Pancreas (tissue), 10 donors: Measurements from ENCODE around the gene TTC23. TPM values are rescaled to one million over a fixed set of nuclear protein-coding genes. Genes with fewer than 3 reads are reported as not detected.
A peak's percentile ranks its signal among the peaks of the same experiment; 100 is the strongest.

ENCODE experiments used
- ATAC-seq, 4 donors: fragments of 200-7000 bp; cut with Tn5 transposase; one replicate each; pipeline versions ENCODE4 v1.8.0 to v1.9.1; 2020; ENCODE audit warnings: mild to moderate bottlenecking in 4 of 4, moderate library complexity in 4 of 4
- DNase-seq, 6 donors: peaks; one replicate each; pipeline ENCODE4 v3.0.0-alpha.2; 2020
- FAIRE-seq: peaks from 2 replicates; lab custom pipeline; 2012; peaks lifted over from hg19 to GRCh38; lab: Jason Lieb, UNC
- H3K27ac ChIP-seq, 4 donors: fragments of 200-600 bp; sonication (generic); 1 replicate in 3 of 4; 2 replicates in 1 of 4; pipeline versions ENCODE4 v1.5.0 to v1.8.0; 2020
- H3K27me3 ChIP-seq, 4 donors: fragments of 200-600 bp; one replicate each; pipeline ENCODE4 v1.8.0; 2021
- H3K36me3 ChIP-seq, 3 donors: fragments of 200-600 bp; sonication (generic) in 1 of 3; one replicate each; pipeline versions ENCODE4 v1.5.0 to v1.8.0; 2020 to 2021
- H3K4me1 ChIP-seq, 3 donors: fragments of 200-600 bp; one replicate each; pipeline ENCODE4 v1.8.0; 2021
- H3K4me3 ChIP-seq, 4 donors: fragments of 200-600 bp; sonication (generic) in 2 of 4; one replicate each; pipeline versions ENCODE4 v1.5.0 to v1.8.0; 2020 to 2021
- H3K9me3 ChIP-seq, 4 donors: fragments of 200-600 bp; one replicate each; pipeline ENCODE4 v1.8.0; 2021
- CTCF ChIP-seq, 4 donors: fragments of 200-600 bp; sonication (generic) in 3 of 4; IDR thresholded peaks; one replicate each; pipeline versions ENCODE4 v1.5.0 to v1.8.0; 2021; ENCODE audit warnings: antibody characterized with exemption in 4 of 4
- WGBS, 2 donors: extraction: QIAGEN DNeasy Blood & Tissue Kit; methylation state at CpG; one replicate each; pipeline ENCODE4 v1.1.7; 2013; 5-methylcytosine and 5-hydroxymethylcytosine counted together
- intact Hi-C, 3 donors: fragments of 100-400 bp; cut with DNase I; formaldehyde crosslinking; loops; one replicate each; pipeline versions ENCODE4 v1.11.1 to v1.14.2; 2022
- polyA plus RNA-seq, 2 donors: library from polyadenylated mRNA; stranded (reverse); fragments of 200-250 nt; gene quantifications; one replicate each; pipeline ENCODE4 v1.2.3, GENCODE V29; 2013
- total RNA-seq, 6 donors: library from RNA; stranded (reverse); fragmentation: NEBNext Ultra II Directional in 4 of 6; extraction: Animal tissue kit (Norgen Biotek cat#: 25700) in 4 of 6; gene quantifications; one replicate each; pipeline versions ENCODE4 v1.2.1 to v1.2.4, GENCODE V29; 2021 to 2023
- donor health status: healthy with polysubstance abuse.
- donor health status: DM: no; HTN: no; CAD: no; lungs with moderate emphysema.
- donor health status: DM: no; HTN: no; CAD: no.
- donor health status: control.
- donor health status: control.
- donor health status: Bipolar disorder and iron deficiency.
- donor health status: DM: yes; HTN: yes; CAD: no.
- donor health status: DM: no; HTN: no; CAD: no.
- donor health status: DM: no; HTN: no; CAD: no.
- donor health status: DM: yes; HTN: yes; CAD: no.

TTC23 gene
- total and polyA plus RNA-seq, 8 donors, result 5.5 to 13.5 (median 7.8) TPM

GRCh38 chr15:99102332-99103235 lies 146.8 kb downstream of the TTC23 start:
- Histone ChIP-seq H3K4me1 (no peaks in the 10 kb centered on the region), H3K27me3 (no peaks in the 10 kb centered on the region), H3K36me3 (no peaks in the 10 kb centered on the region), H3K27ac (no peak overlapping the region), H3K9me3 (no peaks in the 10 kb centered on the region), H3K4me3 (no peak overlapping the region)
- FAIRE-seq, result no peak
- no peak for TF ChIP-seq CTCF (IDR thresholded peaks at IDR 0.05)
- WGBS, 2 donors, result 71 to 77% methylated on average over 13 of the region's 13 CpGs
- DNase-seq, result peak in 1 of 6 donors; percentile 37
- intact Hi-C loops, result loop anchor here in 1 of 3 donors (5.0 kb wide), 1 partner anchor 110 kb away; no protein-coding TSS in a partner anchor
- ATAC-seq, result no peak

GRCh38 chr15:99101501-99101900 lies 147.9 kb downstream of the TTC23 start:
- Histone ChIP-seq H3K27me3 (no peaks in the 10 kb centered on the region), H3K36me3 (no peaks in the 10 kb centered on the region), H3K4me3 (no peak overlapping the region), H3K9me3 (no peaks in the 10 kb centered on the region), H3K27ac (no peak overlapping the region), H3K4me1 (no peaks in the 10 kb centered on the region)
- no peak for TF ChIP-seq CTCF (IDR thresholded peaks at IDR 0.05)
- DNase-seq, result no peak
- no peak for ATAC-seq
- no peak for FAIRE-seq
- intact Hi-C loops, result loop anchor here in 1 of 3 donors (5.0 kb wide), 1 partner anchor 111 kb away; no protein-coding TSS in a partner anchor
- WGBS, 2 donors, result 71 to 80% methylated on average over 7 of the region's 7 CpGs

- Histone ChIP-seq H3K36me3 (no peaks in the 10 kb centered on the region), H3K27ac (no peak overlapping the region), H3K27me3 (no peaks in the 10 kb centered on the region), H3K9me3 (no peaks in the 10 kb centered on the region), H3K4me3 (peak overlapping the region in 2 of 4 donors; percentile 1 to 34), H3K4me1 (no peaks in the 10 kb centered on the region)
- no peak for FAIRE-seq
- intact Hi-C loops, result loop anchor here in 1 of 3 donors (5.0 kb wide), 1 partner anchor 112 kb away; no protein-coding TSS in a partner anchor
- peak; percentile 48 to 73 (median 68) for TF ChIP-seq CTCF (IDR thresholded peaks at IDR 0.05)
- ATAC-seq, result peak; percentile 49 to 84 (median 78)
- WGBS, 2 donors, result 2 to 3% methylated on average over 39 to 50 of the region's 50 CpGs
- peak; percentile 64 to 94 (median 80) for DNase-seq
These were observed 148.9 kb downstream of the TTC23 start for GRCh38 chr15:99100245-99101173.

GRCh38 chr15:99099661-99100060 lies 149.7 kb downstream of the TTC23 start:
- Histone ChIP-seq H3K27me3 (no peaks in the 10 kb centered on the region), H3K4me1 (no peaks in the 10 kb centered on the region), H3K9me3 (no peaks in the 10 kb centered on the region), H3K27ac (no peak overlapping the region), H3K4me3 (no peak overlapping the region), H3K36me3 (no peaks in the 10 kb centered on the region)
- 80 to 85% methylated on average over 6 to 7 of the region's 7 CpGs for WGBS, 2 donors
- ATAC-seq (no peak), DNase-seq (no peak), FAIRE-seq (no peak)
- intact Hi-C loops, result loop anchor here in 2 of 3 donors (5.0 to 10.0 kb wide), 2 partner anchors 55 to 113 kb away; no protein-coding TSS in a partner anchor
- no peak for TF ChIP-seq CTCF (IDR thresholded peaks at IDR 0.05)
